K562 (cell line): ENCODE measurements around the gene CPLX3.
A peak's percentile ranks its signal among the peaks of the same experiment; 100 is the strongest.

Experiments used
- CBX5 ChIP-seq: IDR thresholded peaks from 2 replicates; pipeline ENCODE4 v1.6.1; 2014; ENCODE audit warnings: low read depth, borderline replicate concordance
- EHMT2 ChIP-seq: fragments of 450-650 bp; IDR thresholded peaks from 2 replicates; pipeline ENCODE4 v1.6.1; 2018; ENCODE audit warnings: antibody characterized with exemption
- ELF2 ChIP-seq: fragments of 250-450 bp; sonication (Bioruptor Pico); IDR thresholded peaks from 2 replicates; pipeline ENCODE4 v1.5.0; 2021; ENCODE audit warnings: mild to moderate bottlenecking
- NR1H2 ChIP-seq: sonication (generic); formaldehyde crosslinking; IDR thresholded peaks from 2 replicates; pipeline ENCODE4 v1.4.0; 2020; ENCODE audit warnings: mild to moderate bottlenecking, missing genetic modification reagents
- POLR2A ChIP-seq: fragments of 450-650 bp; conservative IDR thresholded peaks from 2 replicates; pipeline ENCODE4 v1.6.1; 2016
- POLR2AphosphoS5 ChIP-seq: IDR thresholded peaks from 2 replicates; pipeline ENCODE4 v1.6.1; 2011; ENCODE audit warnings: mild to moderate bottlenecking, low read depth, low read length, moderate library complexity; ENCODE audit not compliant: control insufficient read depth, insufficient read depth
- RBM39 ChIP-seq: fragments of 200-400 bp; formaldehyde crosslinking; optimal IDR thresholded peaks from 2 replicates; pipeline ENCODE3; 2018; ENCODE audit warnings: low read depth, low read length
- SIX5 ChIP-seq, 2 experiments: IDR thresholded peaks; 2 replicates each; pipeline ENCODE4 v1.6.1; 2011; ENCODE audit warnings: low read length in 2 of 2, borderline replicate concordance in 1 of 2, low read depth in 1 of 2, mild to moderate bottlenecking in 1 of 2, moderate library complexity in 1 of 2; ENCODE audit not compliant: insufficient read depth in 1 of 2
- TF ChIP-seq, protein P1 (sequence below), 3 experiments: fragments of 200-800 bp in 1 of 3; sonication (Bioruptor generic) in 1 of 3; sonication (generic) in 1 of 3; formaldehyde crosslinking in 1 of 3; IDR thresholded peaks; 2 replicates each; pipeline versions ENCODE4 v1.6.1 to v1.8.0; 2016 to 2022; ENCODE audit warnings: mild to moderate bottlenecking in 2 of 3, missing compliant biosample characterization in 2 of 3, missing genetic modification characterization in 2 of 3, missing genetic modification reagents in 1 of 3
- TF ChIP-seq, protein P2 (sequence below), 3 experiments: IDR thresholded peaks in 2 of 3; conservative IDR thresholded peaks in 1 of 3; 2 replicates each; pipeline ENCODE4 v1.5.1; 2011 to 2012; ENCODE audit warnings: low read length in 3 of 3, mild to moderate bottlenecking in 3 of 3, control low read depth in 2 of 3, improper control_type of control experiment in 1 of 3, inconsistent platforms in 1 of 3, low read depth in 1 of 3, mixed read lengths in 1 of 3, moderate library complexity in 1 of 3; ENCODE audit not compliant: insufficient read depth in 2 of 3

DNA sequence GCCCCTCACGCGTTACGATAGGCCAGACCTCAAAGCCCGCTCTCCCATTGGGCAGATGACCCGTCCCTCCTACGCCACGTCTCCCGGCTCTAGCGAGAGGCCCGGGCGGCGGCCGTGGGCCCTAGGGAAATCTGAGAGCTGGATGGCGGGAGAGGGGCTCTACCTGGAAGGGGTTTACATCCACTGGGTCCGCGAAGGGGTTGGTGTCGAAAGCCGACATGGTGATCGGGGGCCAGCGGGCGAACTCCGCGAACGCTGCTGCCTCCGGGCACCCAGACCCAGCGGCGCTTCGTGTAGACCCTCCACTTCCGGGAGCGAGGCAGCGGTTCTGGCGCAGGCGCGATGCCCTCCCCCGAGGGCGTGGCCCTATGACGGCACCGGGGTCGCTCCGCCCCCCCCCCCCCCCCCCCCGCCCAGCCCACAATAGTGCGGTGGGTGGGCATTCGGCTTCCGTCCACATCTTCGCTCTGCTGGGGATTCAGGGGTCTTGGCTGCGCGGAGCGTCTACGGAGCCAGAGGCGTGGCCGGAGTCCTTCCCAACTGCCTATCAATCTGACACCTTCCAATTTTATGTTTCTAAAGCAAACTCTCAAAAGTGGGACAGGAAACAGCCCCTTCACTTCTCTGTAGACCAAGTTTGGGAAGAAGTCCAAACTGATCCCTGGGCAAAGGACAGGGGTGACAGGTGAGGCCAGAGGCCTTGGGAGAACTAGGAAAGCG, 46.8 kb downstream of the CPLX3 start, which contains the start of gene SCAMP2:
- peak; percentile 96 for TF ChIP-seq POLR2A
- TF ChIP-seq ELF2 (CRISPR knock-in tag), result peak; percentile 95
- peak; percentile 71; the same call in 1 of the 2 replicates for TF ChIP-seq POLR2AphosphoS5
- no peak for TF ChIP-seq CBX5
- no peak for TF ChIP-seq SIX5 (IDR thresholded peaks at IDR 0.05; ENCODE audit: borderline replicate concordance in 1 of 2, insufficient read depth in 1 of 2, low read depth in 1 of 2, low read length in 2 of 2)
- no peak for TF ChIP-seq NR1H2 (CRISPR knock-in tag)
- TF ChIP-seq EHMT2, result no peak
- TF ChIP-seq, protein P1, sequence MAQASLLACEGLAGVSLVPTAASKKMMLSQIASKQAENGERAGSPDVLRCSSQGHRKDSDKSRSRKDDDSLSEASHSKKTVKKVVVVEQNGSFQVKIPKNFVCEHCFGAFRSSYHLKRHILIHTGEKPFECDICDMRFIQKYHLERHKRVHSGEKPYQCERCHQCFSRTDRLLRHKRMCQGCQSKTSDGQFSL (CRISPR knock-in tag; IDR thresholded peaks at IDR 0.05), result peak; percentile 93
- TF ChIP-seq, protein P1 (tag; IDR thresholded peaks at IDR 0.05), result peak in 1 of 2 experiments; percentile 97; a peak in 2 of 4 replicates
- TF ChIP-seq, protein P2, sequence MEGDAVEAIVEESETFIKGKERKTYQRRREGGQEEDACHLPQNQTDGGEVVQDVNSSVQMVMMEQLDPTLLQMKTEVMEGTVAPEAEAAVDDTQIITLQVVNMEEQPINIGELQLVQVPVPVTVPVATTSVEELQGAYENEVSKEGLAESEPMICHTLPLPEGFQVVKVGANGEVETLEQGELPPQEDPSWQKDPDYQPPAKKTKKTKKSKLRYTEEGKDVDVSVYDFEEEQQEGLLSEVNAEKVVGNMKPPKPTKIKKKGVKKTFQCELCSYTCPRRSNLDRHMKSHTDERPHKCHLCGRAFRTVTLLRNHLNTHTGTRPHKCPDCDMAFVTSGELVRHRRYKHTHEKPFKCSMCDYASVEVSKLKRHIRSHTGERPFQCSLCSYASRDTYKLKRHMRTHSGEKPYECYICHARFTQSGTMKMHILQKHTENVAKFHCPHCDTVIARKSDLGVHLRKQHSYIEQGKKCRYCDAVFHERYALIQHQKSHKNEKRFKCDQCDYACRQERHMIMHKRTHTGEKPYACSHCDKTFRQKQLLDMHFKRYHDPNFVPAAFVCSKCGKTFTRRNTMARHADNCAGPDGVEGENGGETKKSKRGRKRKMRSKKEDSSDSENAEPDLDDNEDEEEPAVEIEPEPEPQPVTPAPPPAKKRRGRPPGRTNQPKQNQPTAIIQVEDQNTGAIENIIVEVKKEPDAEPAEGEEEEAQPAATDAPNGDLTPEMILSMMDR (IDR thresholded peaks at IDR 0.05 in 2 of 3, conservative IDR thresholded peaks at IDR 0.05 in 1 of 3; ENCODE audit: insufficient read depth in 2 of 3, low read depth in 1 of 3, low read length in 3 of 3), result no peak
- no peak for TF ChIP-seq RBM39
